ENCODE measurements around the gene ALDH3B1.
"Not testable (repeated sequence)": the region's sequence is repeated elsewhere in the genome, so short reads cannot be mapped to it uniquely, and the experiment has no call there.

ALDH3B1 gene

GRCh38 chr11:68010090-68011041, at the start of gene ALDH3B1:
Gene ALDH3B1, plus strand, starts transcription at chr11:68010327. Its CDS starts 4,971 bp downstream, at chr11:68015298.
- peak within 1 kb of the TSS; percentile 48 for H3K27ac ChIP-seq
- TF ChIP-seq ZFX (IDR thresholded peaks at IDR 0.05; ENCODE audit: borderline replicate concordance) (no peak), CTCF (IDR thresholded peaks at IDR 0.05) (no peak)

- not testable (repeated sequence) for H3K27ac ChIP-seq
These were observed 46.9 kb upstream of the ALDH3B1 start for GRCh38 chr11:67963217-67963616.

GRCh38 chr11:67963879-67964278, 46.2 kb upstream of the ALDH3B1 start:
- not testable (repeated sequence) for H3K27ac ChIP-seq

GRCh38 chr11:67964746-67965145, 45.4 kb upstream of the ALDH3B1 start:
- not testable (repeated sequence) for H3K27ac ChIP-seq

GRCh38 chr11:67965830-67966348, 44.2 kb upstream of the ALDH3B1 start:
- H3K27ac ChIP-seq: not testable (repeated sequence)

- not testable (repeated sequence) for H3K27ac ChIP-seq
These were observed 35.4 kb upstream of the ALDH3B1 start for GRCh38 chr11:67974746-67975145.

- H3K27ac ChIP-seq: peak overlapping the region; percentile 60
These were observed 31.2 kb upstream of the ALDH3B1 start for GRCh38 chr11:67978766-67979418.

GRCh38 chr11:67981226-67981625, 28.9 kb upstream of the ALDH3B1 start:
- H3K27ac ChIP-seq: not testable (repeated sequence)

- H3K27ac ChIP-seq: not testable (repeated sequence)
These were observed 27.8 kb upstream of the ALDH3B1 start for GRCh38 chr11:67982255-67982857.

GRCh38 chr11:67983951-67984350, 26.2 kb upstream of the ALDH3B1 start:
- TF ChIP-seq CTCF (IDR thresholded peaks at IDR 0.05) (no peak), ZFX (IDR thresholded peaks at IDR 0.05; ENCODE audit: borderline replicate concordance) (no peak)
- no peak overlapping the region for H3K27ac ChIP-seq

- H3K27ac ChIP-seq: not testable (repeated sequence)
These were observed 24.8 kb upstream of the ALDH3B1 start for GRCh38 chr11:67985302-67985701.

- H3K27ac ChIP-seq: not testable (repeated sequence)
These were observed 19.4 kb upstream of the ALDH3B1 start for GRCh38 chr11:67990546-67991346.

- H3K27ac ChIP-seq: not testable (repeated sequence)
These were observed 18.6 kb upstream of the ALDH3B1 start for GRCh38 chr11:67991347-67992121.
